ENCODE measurements around the gene AP3D1.
"Not testable (repeated sequence)": the region's sequence is repeated elsewhere in the genome, so short reads cannot be mapped to it uniquely, and the experiment has no call there.

The AP3D1 gene

DNA sequence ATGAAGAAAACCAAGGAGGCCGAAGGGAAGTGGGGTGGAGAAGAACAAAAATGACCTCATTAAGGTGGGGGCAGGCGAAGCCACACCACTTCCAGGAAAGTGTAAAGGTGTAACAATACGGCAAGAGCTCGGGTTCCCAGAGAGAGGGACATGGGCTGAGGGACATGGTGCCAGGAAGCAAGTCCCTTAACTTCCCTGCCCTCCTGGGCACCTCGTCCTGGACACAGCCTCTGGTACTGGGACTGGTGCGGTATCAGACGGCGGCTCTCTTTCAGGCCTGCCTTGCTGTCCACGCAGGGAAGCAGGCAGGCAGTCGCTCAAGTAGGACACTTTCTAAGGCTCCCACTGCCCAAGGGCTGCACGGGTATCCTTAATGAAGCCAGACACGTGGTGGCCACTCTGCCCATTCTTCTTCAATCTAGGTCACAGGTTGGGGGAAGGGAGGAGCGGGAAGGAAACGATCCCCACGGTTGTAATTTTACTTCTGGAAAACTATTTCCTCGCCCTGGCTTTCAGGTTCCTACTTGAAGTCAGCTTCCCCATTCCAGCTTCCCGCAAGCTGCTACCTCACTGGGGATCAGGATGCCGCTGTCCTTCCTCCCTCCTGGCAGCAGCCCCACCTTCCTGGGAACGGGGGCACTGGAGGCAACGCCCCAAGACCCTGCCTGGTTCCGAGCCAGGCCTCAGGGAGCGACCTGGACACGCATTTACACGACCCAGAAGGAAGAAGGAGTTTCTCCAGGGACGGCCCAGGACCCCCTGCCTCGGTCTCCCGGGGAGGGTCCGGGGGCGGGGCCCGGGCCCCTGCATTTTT, 1.2 kb downstream of the AP3D1 start:
- DNase-seq: no peak

DNA sequence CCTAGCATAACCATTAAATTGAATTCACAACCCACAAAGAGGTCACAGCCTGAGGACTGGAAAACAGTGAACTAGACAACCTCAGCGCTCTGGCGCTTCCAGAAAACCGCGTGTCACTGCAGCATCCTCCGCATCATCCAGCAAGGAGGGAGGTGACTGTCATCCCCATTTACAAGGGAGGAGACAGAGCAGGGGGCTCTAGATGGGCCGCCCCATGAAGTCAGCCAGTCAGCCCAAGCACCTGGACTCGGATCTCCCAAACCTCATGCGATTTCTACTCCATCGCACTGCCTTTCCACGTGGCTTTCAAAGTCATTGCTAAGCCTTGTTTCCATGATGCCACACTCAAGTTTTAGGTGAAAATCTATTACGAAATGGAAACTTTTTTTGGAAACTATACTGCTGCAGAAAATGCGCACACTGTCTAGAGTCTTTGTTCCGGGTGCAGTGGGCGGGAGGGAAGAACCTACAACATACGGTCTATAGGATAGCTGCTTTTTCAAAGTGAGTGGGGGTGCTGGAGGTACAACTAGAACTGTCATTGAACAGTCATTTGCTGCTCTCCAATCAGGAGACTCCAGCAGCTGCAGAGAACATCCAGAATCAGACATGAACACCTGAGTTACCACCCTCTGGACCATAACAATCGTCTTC, 2.8 kb downstream of the AP3D1 start:
- no peak for DNase-seq

DNA sequence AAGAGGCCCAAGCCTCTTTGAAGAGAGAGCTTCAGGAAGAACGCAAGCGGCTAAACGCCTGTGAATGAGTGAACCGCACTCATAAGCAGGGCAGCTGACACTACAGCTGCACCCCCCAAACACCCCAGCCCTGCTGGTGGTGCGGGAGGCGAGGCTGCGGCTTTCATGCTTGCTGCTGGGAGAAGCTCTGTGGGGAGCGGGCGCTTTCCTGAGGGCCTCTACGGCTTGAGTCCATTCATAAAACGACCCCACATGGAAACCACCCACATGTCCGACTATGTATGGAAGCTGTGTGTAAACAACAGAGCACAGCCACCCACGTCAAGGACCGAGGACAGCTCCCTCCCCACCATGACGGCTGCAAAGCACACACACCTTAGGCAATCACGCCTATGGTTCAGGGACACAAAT, 5.5 kb downstream of the AP3D1 start:
- no peak for DNase-seq

DNA sequence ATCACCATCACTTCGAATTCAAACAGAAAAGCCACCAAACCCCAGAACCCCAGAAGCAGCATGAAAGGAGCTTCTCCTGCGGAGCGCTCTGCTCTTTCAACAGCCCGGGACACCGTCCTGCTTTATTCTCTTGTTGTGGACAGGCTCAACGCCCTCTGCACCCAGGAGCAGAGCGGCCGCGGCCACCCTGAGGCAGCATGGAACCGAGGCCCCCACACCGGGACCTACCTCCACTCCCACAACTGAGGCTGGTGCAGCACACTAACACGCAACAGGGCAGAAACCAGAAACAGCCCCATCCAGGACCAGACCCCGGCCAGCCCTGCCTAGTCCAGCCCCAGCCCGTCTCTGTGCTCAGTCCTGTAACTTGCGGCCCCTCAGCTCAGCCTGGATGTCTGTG, 7.2 kb downstream of the AP3D1 start:
- DNase-seq: no peak

DNA sequence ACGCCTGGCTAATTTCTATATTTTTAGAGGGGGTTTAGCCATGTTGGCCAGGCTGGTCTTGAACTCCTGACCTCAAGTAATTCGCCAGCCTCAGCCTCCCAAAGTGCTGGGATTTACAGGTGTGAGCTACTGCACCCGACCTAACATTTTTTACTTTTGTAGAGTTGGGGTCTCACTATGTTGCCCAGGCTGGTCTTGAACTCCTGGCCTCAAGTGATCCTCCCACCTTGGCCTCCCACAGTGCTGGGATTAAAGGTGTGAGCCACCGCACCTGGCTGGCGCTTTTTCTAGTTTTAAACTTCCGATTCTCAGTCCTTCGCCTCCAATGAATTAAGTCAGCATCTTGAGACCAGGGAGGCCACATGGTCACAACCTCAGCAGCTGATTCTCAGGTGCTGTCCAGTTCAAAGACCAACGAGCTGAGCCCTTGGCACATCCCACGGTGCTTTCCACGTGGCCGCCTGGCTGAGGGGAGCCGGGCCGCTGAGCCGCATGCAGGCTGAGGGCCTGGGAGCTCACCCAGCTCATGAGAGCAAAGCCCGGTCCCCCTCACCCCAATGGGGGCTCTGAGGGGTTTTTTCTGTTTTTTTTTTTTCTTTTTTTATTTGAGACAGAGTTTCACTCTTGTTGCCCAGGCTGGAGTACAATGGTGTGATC, 9.1 kb downstream of the AP3D1 start:
- no peak for DNase-seq

DNA sequence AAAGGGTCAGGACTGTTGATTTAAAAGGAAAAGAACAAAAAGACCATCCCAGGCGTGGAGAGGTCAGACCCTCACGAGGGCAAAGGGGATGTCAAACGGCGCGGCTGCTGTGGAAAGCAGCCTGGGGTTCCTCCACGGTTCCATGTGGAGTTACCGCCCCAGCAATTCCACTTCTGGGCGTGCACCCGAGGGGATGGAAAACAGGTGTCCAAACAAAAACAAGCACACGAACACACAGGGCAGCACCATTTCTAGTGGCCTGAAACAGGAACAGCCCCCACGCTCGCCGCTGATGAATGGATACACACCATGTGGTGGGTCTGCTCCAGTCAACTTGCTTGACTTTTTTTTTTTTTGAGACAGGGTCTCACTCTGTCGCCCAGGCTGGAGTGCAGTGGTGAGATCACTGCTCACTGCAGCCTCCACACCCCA, 11.2 kb downstream of the AP3D1 start:
- DNase-seq: no peak

DNA sequence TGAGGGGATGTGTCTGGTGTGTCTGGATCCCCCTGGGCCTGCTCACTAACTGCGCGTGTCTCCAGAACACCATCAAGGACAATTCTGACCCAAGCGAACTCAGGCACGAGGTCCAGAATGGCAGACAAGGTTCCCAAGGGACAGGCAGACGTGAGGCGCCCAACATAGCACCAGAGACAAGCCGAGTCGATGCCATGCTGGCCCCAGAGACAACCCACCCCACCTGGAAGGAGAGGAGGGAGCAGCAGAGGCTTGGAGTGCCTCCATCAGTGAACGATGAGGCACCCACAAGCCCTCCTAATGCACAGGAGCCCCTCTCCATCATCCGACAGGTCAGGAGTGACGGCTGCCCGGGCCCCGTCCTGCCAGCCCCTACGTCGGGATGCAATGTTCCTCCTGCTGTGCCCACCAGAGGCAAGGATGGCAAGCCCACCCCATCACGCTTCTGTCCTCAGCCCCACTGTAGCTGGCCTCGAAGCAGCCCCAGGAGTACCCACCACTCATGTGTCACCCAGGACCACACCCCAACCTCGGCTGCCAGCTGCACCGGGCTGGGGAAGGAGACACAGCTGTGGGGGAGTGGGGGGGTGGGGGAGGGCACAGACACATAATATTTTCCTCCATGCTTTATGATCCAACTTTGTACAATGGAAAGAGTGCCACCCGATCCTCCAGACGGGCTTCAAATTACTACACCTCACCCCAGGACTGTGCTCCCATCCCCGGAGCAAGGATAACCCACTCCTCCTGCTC, 11.8 kb downstream of the AP3D1 start:
- DNase-seq: no peak

DNA sequence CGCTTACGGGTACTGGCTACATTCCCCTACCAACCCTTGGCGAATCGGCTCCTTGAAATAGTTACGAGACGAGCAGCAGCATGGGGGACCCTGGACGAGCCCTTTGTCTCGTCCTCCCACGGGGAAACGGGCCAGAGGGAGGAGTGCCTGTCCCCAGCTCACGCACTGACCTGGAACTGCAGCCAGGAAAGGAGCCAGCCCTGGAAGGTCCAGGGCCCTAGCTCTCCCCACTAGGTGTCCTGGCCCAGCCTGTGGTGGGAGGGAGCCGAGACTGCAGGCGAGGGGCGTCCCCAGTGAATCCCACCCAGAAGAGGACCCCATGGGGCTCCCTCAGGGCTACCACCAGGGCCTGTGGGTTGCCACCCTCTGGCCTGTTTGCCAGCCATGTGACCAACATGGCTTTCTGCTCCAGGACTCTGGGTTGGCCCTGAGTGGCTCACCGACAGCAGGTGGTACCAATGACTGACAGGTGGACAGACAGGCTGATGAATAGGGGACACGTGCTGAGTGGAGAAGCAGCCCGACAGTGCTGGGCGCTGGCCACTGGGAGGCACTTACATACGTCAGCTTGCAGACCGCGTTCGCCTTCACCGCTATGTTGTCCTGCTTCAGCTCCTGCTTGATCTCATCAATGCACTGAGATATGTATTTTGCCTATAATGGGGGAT, 13.2 kb downstream of the AP3D1 start:
- DNase-seq: no peak

DNA sequence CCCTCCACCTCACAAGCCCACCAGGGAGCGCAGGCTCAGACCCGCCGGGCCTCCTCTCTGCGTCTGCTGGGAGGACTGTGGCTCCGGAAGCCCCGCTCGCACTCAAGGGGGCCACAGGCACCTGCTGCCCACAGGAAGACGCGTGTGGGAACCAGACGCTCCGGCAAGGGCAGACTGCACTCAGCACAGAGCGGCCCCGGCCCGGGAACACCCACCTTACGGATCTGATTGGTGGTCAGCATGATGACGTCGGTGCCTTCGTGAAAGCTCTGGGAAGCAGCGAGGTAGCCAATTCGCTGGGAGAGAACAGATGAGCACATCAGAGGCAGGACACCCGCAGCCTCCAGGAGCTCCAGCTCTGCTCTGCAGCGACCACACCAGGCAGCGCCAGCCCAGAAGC, 14.6 kb downstream of the AP3D1 start:
- no peak for DNase-seq

DNA sequence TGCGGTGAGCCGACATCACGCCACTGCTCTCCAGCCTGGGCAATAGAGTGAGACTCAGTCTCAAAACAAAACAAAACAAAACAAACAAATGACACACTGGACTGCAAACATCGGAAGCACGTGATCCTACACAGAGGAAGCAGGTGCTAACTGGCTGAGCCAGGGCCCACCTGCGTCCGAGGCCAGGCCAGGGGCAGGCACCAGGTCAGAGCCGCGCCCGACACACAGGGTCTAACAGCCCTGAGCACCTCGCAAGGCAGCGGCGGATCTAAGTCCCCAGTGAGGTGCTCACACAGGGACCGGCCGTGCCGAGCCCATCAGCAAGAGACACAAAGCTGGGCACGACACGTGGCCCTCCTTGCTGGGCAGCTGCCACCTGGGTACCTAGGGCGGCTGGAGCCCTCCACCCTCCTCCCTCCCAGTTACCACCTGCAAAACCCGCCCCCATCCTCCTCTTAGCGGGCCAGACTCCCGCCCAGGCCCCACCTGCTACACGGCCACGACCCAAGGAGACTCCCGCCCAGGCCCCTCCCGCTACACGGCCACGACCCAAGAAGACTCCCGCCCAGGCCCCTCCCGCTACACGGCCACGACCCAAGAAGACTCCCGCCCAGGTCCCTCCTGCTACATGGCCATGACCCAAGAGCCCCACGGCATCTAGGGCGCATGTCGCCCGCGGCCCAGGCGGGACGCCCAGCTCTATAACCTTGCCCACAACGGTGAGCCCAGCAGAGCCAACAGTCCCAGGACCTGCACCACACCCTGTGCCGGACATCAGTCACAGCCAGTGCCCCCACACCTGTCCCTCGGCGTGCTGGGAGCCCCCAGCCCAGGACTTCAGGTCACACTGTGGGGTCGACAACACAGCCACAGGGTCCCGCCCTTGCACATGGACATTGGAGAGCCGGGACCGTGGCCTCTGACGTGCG, 15.6 kb downstream of the AP3D1 start:
- DNase-seq: no peak

DNA sequence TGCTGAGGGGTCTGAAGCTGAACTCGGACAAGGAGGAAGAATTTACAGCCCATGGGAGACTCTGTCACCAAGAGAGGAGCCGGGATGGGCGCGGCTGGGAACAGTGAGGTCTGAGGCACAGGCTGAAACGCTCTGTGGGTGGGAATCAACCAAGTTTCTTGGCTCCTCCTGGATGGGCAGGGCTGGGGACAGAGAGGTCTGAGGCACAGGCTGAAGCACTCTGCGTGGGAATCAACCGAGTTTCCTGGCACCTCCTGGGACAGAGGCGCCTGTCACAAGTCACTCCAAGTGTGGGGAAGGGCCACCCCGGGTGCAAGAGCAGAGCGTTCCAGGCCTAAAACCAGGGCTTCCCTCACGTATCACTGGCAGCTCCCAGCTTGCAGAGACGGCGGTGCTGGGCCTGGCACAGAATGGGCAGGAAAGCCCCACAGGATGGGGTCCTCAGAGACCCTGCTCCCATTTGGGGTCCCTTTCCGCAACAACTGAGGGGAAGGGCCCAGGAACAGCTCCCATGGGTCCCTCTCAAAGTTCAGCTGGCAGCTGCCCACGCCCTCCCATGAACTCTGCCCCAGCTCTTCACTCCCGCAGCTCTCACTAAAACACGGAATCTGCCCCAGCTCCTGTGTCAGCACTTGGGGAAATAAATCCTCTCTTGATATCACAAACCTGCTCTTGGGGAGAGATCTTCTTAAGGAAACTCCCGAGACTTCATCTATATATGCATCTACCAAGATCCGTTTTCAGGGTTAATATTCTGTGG, 18.5 kb downstream of the AP3D1 start:
- no peak for DNase-seq

DNA sequence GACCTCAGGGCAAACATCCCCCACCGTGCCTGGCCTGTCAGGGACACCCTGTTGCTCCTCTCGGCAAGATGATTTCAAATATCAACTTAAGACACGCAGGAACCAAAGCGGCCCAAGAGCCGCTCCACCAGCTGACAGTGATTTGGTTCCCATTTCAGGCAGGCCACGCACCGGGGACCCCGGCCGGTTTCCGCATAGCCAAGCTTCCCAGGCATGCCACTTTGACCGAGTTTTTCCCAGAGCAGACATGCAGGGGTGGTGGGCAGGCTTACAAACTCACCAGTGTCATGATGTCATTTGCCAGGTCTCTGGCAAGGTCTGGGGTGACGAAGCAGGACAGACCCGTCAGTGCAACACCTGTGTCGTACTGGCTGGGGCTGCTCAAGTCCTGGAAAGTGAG, 19.2 kb downstream of the AP3D1 start:
- DNase-seq: no peak

DNA sequence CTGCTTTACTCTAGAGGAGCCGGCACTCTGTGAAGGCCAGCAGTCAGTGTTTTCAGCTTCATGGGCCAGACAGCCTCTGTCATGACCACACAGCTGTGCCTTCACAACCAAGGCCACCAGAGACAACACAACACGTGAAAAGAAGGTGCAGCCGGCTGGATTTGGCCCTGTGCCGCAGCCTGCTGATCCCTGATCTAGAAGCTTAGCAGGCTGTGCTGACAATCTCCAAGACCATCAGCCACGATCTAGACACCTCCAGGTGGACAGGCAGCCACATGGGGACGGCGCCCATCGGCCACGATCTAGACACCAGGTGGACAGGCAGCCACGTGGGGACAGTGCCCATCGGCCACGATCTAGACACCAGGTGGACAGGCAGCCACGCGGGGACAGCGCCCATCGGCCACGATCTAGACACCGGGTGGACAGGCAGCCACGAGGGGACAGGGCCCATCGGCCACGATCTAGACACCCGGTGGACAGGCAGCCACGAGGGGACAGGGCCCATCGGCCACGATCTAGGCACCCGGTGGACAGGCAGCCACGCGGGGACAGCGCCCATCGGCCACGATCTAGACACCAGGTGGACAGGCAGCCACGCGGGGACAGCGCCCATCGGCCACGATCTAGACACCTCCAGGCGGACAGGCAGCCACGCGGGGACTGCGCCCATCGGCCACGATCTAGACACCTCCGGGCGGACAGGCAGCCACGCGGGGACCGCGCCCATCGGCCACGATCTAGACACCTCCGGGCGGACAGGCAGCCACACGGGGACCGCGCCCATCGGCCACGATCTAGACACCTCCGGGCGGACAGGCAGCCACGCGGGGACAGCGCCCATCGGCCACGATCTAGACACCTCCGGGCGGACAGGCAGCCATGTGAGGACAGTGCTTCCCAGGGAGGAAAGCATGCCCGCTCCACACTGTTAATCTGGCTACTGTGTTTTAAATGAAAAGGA, 20.1 kb downstream of the AP3D1 start:
- DNase-seq: not testable (repeated sequence)

DNA sequence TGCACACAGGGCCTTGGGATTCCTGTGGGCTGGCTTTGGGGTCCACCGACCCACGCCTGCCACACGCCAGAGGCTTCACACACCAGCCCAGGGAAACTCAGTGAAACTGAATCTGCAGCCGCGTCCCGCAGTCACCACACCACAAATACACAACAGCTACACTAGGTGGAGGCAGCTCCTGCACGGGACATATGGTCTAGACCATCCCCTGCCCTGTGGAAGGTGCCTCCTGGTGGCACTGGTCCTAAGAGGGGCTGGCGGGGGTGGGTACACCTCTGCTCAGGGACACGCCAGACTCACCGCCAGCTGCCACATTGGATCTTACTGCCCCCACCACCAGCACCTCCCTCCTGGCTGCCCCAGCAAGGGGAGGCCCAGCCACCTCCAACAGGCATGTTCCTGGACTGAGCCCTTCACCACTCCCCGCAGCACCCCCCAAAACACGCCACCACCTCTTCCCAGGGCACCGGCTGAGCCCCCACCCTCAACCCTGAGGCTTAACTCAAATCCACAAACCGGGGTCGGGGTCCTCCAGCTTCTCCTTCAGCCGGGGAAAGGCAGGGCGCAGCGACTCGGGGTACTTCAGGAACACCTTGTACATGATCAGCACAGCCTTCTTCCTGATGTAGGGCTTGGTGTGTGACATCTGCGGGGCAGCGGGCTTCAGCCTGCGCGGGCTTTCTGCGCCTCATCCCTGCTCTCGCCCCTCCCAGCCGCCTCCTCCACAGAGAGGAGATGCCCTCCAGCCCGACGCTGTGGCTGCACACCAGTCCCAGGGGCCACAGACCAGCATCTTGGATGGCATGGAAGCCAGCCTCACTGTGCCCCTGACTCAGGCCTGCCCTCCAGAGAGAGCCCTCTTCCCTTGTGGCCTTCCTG, 21.2 kb downstream of the AP3D1 start:
- no peak for DNase-seq

DNA sequence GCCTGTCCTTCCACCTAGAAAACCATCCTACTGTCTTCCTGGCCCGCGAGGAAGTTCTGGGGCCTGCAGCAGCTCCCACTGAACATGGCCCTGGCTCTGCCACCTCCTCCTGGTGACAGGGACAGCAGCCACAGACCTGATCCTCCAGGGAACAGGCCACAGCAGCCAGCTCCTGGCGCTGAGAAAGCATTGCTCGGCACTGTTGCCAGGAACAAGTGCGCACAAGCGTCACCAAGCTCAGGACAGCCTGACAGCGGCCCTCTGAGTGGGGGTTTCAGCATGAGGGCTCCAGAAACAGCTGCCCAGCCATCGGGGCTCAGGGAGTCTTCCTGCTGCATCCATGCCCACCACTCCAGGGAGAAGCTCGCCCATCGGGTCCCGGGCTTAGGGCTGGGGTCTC, 21.9 kb downstream of the AP3D1 start:
- no peak for DNase-seq

DNA sequence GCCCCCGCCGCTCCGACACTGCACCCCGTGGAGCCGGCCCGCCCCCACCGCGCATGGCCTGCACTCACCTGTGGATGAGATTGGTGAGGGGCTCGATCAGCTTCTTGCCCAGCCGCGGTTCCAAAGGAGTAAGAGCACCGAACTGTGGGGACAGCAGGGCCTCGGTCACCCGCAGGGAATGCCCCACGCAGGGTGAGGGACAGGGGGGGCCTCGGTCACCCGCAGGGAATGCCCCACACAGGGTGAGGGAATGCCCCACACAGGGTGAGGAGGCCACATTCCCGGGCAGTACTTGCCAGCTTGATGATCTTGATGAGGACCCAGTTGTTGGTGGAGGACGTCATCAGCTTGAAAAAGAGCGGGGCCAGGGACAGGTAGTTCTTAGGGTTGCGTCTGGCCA, 22.3 kb downstream of the AP3D1 start:
- no peak for DNase-seq

DNA sequence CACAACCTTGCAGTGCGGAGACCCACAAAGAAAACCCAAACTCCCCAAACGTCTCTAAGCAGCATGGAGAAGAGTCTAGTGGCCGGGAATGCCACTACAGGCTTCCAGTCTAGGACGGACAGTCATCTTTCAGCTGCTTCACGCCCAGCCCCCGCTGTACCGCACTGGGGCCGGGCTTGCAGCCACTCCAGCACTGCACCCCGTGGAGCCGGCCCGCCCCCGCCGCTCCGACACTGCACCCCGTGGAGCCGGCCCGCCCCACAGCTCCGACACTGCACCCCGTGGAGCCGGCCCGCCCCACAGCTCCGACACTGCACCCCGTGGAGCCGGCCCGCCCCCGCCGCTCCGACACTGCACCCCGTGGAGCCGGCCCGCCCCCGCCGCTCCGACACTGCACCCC, 23.1 kb downstream of the AP3D1 start:
- not testable (repeated sequence) for DNase-seq

DNA sequence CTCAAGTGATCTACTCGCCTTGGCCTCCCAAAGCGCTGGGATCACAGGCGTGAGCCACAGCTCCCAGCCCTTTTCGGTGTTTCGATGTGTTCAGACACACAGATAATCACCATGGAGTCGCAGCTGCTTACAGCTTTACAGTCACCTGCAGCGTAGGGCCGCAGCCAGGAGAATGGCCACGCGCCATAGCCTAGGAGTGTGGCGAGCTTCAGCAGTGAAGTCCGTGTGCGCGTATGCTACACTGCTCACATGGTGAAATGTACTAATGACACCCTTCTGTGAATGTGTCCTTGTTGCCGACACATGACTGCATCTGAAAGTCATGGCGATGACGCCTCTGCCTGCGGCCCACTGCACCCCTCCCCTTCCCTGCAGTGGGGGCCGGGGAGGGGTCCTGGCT, 23.6 kb downstream of the AP3D1 start:
- no peak for DNase-seq
